Measurements from ENCODE around the gene FAM83E.

The FAM83E gene

GRCh38 chr19:48628486-48629296 lies 13.8 kb upstream of the FAM83E start:
- no peak for DNase-seq (ENCODE audit: low read depth, low spot score)

- no peak for DNase-seq (ENCODE audit: low read depth, low spot score)
Measured at GRCh38 chr19:48627865-48628314, 13.0 kb upstream of the FAM83E start.

- no peak for DNase-seq (ENCODE audit: low read depth, low spot score)
Measured at GRCh38 chr19:48627201-48627864, 12.5 kb upstream of the FAM83E start.

- DNase-seq (ENCODE audit: low read depth, low spot score), result no peak
Measured at GRCh38 chr19:48625891-48626327, 11.0 kb upstream of the FAM83E start.

GRCh38 chr19:48624791-48625723 lies 10.2 kb upstream of the FAM83E start:
- no peak for DNase-seq (ENCODE audit: low read depth, low spot score)

GRCh38 chr19:48624067-48624594 lies 9.3 kb upstream of the FAM83E start:
- DNase-seq (ENCODE audit: low read depth, low spot score), result peak; percentile 88

GRCh38 chr19:48623556-48624066 lies 8.7 kb upstream of the FAM83E start:
- no peak for DNase-seq (ENCODE audit: low read depth, low spot score)

GRCh38 chr19:48619692-48620585 lies 5.1 kb upstream of the FAM83E start:
- no peak for DNase-seq (ENCODE audit: low read depth, low spot score)

- DNase-seq (ENCODE audit: low read depth, low spot score), result peak; percentile 91
Measured at GRCh38 chr19:48618916-48619691, 4.2 kb upstream of the FAM83E start, which contains the start of the genes RPL18 and SPHK2. RPL18 (minus strand) TSS chr19:48619178; CDS start chr19:48619143, 35 bp downstream. SPHK2 (plus strand) TSS chr19:48619506; CDS start chr19:48620515, 1,009 bp downstream.

- DNase-seq (ENCODE audit: low read depth, low spot score), result no peak
Measured at GRCh38 chr19:48618278-48618915, 3.5 kb upstream of the FAM83E start.

GRCh38 chr19:48617146-48617937 lies 2.5 kb upstream of the FAM83E start:
- no peak for DNase-seq (ENCODE audit: low read depth, low spot score)

GRCh38 chr19:48616491-48617056 lies 1.7 kb upstream of the FAM83E start:
- no peak for DNase-seq (ENCODE audit: low read depth, low spot score)

- no peak for DNase-seq (ENCODE audit: low read depth, low spot score)
Measured at GRCh38 chr19:48616041-48616436, 1.2 kb upstream of the FAM83E start.

GRCh38 chr19:48615231-48616040 lies 560 bp upstream of the FAM83E start:
- DNase-seq (ENCODE audit: low read depth, low spot score), result no peak

GRCh38 chr19:48613852-48614435 lies 932 bp downstream of the FAM83E start:
- DNase-seq (ENCODE audit: low read depth, low spot score), result no peak

Data from activated CD4-positive, CD25-positive, alpha-beta regulatory T cell treated with anti-CD3 and anti-CD28 coated beads, Interleukin-2, amount 50 U/mL, for 16 hours (primary cell).